NCI-H524 treated with DMSO at 0.1 percent for 48 hours (cell line): ENCODE data around the gene MPZL3.
A peak's percentile ranks its signal among the peaks of the same experiment; 100 is the strongest.

Experiments used
- DNase-seq: peaks from one replicate; lab custom pipeline; 2025; lab: John Stamatoyannopoulos, UW

The MPZL3 gene, protein sequence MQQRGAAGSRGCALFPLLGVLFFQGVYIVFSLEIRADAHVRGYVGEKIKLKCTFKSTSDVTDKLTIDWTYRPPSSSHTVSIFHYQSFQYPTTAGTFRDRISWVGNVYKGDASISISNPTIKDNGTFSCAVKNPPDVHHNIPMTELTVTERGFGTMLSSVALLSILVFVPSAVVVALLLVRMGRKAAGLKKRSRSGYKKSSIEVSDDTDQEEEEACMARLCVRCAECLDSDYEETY

GRCh38 chr11:118251858-118252652, at the start of gene MPZL3:
TSS of gene MPZL3 (minus strand) at chr11:118252365. CDS start at chr11:118252294, 71 bp downstream.
- peak; percentile 72 for DNase-seq

DNA sequence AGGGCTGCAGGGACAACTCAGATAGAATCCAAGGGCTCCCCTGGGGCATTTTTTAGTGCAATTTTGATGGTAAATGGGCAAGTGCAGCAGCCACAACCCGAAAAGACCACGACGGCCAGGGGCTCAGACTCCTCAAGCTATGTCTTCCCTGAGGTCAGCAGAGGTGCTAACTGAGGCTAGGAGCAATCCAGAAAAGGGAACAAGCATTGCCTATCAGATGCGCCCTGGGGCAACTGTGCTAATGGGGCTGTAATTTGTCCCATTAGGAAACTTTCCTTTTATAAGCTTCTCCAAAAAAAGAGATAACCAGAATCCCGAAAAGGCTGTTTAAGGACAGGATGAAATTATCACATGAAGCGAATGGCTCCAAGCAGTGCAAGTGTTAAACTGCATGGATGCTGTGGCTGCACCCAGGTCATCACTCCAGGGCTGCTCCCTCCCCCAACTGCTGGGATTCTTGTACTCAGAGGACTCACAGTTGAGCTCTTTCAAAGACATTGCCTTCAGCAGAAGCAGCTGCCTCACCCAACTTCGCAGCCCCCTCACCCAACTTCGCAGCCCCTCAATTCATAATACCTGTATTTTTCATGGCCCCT, 49.5 kb upstream of the MPZL3 start:
- DNase-seq = no peak

- no peak for DNase-seq
Observed at GRCh38 chr11:118295815-118296454, 43.8 kb upstream of the MPZL3 start.

DNA sequence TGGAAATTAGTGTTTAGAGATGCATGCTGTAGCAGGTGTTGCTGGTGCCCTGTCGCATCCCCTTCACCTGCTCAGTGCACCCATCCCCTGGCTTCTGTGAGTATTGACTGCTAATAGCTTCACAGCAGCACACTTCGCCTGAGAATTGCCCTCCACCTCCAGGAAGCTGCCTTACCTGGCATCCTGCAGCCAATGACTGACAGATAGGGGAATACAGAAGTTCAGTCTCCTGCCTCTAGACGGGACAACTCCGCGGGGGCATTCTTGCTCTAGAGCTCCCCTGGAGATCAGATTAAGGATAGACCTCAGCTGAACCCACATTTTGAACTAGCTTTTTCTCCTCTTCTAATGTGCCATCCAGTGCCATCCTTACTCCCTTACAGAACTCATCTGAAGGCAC, 43.0 kb upstream of the MPZL3 start:
- no peak for DNase-seq

DNA sequence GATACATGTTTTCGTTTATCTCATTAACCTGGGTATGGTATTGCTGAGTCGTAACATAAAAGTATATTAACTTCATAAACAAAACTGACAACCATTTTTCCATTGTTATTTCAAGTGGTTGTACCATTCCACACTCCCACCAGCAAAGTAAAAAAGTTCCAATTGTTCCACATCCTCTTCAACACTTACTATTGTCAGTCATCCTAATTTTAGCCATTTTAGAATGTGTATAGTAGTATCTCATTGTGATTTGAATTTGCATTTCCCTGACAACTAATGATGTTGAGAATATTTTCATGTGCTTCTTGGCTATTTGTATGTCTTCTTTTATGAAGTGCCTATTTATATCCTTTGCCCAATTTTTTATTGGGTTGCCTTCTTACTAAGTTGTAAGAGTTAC, 41.9 kb upstream of the MPZL3 start:
- DNase-seq = no peak

DNA sequence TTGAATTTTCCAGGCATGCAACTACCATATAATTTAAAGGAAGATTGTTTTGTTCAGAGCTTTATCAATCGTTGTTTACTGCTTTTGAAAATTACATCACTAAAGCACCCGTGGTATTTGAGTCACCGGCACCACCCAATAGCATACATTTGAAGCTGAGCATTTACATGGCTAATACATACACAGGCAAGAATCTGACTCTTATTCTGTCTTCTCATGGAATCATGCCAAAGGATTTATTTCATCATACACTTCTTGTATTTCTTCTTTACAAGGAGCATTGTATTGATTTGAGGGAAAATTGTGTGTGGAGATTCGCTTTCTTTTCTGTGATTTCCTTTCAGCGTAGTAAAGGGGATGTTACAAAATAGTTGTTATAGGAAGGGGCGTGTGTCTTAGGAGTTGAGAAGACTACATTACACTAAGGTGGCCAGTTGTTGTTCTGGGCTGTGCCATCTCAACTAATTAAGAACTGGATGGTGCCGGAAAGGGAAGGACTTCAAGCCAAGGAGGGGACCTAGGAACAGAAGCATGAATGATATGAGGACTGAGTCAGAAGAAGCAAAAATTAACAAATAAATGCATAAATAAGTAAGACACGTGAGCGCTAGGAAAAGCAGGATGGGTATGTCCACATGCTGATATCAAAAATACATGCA, 39.4 kb upstream of the MPZL3 start:
- no peak for DNase-seq

DNA sequence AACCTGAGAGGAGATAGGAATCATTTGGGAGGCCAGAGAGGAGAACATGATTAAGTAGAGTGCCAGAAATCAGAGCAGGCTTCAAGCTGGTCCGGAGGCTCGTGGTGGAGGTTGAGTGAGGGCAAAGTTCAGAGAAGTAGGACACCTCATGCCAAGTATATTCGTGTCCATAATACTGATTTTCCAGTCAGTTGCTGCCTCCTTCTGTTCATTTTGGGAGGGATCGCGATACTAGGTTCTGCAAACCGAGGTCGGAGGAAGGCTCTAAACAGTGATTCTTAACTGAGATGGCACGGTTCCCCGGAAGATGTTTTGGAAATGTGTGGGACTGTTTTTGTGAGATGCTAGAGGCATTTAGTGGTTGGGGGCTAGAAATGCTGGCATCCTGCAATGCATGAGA, 38.8 kb upstream of the MPZL3 start:
- DNase-seq = no peak

DNA sequence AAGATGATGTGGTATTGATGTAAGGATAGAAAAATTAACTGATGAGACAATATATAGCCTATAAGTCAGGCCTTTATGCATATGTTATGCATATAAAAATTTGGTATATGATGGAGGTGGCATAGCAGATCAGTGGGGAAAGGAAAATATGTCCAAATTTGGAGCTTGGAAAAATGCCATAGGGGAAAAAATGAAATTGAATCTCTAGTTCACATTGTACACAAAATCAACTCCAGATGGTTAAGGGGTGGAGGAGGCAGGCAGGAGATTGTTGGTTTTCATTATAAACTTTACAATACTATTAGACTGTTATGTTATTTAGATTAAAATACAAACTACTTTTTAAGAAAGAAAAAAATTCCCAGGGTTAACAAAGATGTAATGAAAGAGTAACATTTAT, 37.2 kb upstream of the MPZL3 start:
- no peak for DNase-seq

- DNase-seq = no peak
Observed at GRCh38 chr11:118287006-118287405, 34.8 kb upstream of the MPZL3 start.

DNA sequence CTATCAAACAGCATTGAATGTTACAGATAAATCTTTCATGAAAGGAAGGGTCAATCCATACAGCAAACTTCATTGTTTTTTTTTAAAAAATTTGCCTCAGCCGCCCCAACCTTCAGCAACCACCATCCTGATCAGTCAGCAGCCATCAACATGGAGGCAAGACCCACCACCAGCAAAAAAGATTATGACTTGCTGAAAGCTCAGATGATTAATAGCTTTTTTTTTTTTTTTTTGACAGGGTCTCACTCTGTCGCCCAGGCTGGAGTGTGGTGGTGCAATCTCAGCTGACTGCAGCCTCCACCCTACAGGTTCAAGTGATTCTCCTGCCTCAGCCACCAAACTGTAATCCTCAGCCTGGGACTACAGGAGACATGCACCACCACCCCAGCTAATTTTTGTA, 34.4 kb upstream of the MPZL3 start:
- DNase-seq = no peak

DNA sequence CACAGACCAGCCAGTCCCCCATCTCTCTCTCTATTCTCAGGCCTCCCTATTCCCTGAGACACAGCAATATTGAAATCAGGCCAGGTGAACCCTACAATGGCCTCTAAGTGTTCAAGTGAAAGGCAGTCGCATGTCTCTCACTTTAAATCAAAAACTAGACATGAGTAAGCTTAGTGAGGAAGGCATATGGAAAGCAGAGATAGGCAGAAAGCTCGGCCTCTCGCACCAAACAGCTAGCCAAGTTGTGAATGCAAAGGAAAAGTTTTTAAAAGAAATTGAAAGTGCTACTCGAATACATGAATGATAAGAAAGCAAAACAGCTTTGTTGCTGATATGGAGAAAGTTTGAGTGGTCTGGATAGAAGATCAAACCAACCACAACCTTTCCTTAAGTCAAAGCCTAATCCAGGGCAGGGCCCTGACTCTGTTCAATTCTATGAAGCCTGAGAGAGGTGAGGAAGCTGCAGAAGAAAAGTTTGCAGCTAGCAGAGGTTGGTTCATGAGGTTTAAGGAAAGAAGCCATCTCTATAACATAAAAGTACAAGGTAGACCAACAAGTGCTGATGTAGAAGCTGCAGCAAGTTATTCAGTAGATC, 31.7 kb upstream of the MPZL3 start:
- DNase-seq = no peak

GRCh38 chr11:118283037-118283636, 31.0 kb upstream of the MPZL3 start:
- no peak for DNase-seq

- no peak for DNase-seq
Observed at GRCh38 chr11:118282606-118283005, 30.4 kb upstream of the MPZL3 start.

DNA sequence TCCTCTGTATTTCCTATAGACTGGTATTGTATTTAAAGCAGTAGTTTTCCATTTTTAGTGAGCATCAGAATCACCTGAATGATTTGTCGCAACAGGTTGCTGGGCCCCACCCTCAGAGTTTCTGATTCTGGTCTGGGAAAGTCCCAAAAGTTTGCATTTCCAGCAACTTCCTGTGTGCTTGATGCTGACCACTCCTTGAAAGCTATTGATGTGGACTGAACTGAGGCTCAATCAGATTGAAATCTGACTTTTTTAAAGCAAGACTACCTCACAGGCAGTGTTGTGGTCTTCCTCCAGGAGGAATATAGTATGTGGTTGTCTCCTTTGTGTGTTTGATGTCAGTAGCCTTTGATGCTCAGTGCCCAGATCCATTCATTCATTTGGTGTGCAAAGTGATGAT, 29.1 kb upstream of the MPZL3 start:
- DNase-seq = no peak

DNA sequence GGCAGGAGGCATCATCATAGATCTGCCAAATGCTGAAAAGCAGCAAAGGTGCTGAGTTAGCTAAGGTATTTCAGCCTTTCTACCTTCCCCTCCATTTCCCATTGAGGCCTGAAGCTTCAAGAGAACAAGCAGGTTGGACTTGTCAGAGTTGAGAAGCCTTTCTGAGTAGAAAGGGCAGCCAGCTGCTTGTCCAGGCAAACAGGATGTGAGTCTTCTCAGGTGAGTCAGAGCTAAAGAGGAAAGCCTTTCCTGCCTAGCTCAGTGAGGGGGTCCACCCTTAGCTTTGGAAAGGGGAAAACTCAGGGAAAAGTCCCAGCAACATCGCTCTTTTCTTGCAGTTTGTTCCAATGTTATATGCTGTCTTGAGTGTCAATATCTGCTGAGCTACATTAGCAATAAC, 25.1 kb upstream of the MPZL3 start:
- DNase-seq = no peak

GRCh38 chr11:118276422-118276821, 24.3 kb upstream of the MPZL3 start:
- DNase-seq = no peak

- no peak for DNase-seq
Observed at GRCh38 chr11:118275176-118275575, 23.0 kb upstream of the MPZL3 start.

DNA sequence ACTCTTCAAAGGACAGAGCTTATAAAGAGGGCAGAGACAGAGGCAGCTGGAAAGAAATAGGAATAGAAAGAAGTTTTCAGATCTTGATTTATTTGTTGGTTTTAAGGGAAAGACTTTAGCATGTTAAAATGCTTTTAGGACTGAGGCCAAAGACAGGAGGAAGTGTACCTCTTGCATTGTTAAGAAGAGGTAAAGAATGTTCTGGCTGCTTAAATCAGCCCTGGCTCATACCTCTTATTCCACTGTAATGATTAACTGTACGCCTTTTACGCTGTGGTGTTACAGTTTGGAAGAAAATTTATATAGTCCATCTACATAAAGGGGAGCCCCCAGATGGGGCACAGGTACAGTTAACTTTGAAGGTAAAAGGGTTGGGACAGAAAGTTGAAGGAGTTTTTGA, 22.0 kb upstream of the MPZL3 start:
- DNase-seq = no peak

DNA sequence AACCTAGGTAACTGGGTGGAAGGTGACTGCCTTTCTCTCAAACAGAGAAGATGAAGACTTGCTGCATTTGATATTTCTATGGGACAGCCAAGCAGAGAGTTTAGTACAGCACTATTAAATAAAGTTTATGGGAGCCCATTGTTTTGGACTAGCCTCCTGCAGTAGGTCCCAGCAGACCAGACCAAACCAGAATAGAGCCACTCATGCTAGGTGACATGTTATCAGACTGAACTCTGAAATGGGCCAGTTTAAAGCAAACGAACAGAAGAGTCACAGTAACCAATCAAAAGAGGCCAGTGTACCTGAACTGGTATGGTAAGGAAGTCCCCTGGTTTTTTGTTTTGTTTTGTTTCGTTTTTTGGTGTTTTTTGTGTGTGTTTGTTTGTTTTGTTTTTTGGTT, 19.8 kb upstream of the MPZL3 start:
- no peak for DNase-seq

DNA sequence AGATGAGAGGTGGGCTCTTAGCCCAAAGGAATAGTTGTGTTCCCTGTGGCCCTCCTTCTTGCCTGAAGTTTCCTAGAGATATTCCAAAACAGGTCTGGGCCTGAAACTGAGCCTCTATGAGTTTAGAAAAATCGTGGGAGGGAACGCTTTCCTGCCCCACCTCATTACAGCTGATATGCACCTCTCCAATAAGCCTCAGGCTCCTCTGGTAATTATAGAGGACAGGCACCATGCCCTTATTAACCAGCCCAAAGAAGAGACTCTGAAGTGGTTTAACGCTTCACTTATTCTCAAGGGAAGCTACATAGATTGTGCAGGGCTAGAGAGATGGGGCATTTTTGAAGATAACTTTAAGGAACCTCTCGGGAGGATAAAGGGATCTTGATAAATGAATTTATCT, 15.3 kb upstream of the MPZL3 start:
- DNase-seq = no peak

- no peak for DNase-seq
Observed at GRCh38 chr11:118265954-118266353, 13.8 kb upstream of the MPZL3 start.
